ENCODE measurements around the gene NFATC1.

NFATC1 gene

DNA sequence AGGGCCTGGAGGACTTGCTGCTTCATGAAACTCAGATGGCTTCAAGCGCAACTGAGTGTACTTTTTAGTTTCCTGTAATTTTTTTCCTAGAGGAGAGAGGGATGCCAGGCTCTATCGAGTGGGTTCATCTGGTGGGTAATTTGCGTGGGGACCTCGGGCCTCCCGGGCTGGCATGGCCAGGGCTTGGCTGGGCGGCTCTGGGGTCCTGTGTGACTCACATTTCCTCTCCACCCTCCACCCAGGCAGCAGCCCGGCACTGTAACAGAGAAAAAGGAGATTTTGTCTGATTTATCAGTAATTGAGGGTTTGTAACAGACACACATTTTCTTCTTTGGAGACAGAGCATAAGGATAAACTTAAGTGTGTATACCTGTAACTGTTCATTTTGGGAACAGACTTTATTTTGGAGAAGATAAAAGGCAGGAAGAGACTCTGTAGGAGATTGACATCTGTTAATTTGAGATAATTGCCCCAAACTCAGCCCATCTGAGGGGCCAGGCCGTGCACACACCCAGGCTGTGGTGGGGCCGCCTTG, 64.3 kb downstream of the NFATC1 start:
- no peak for DNase-seq

DNA sequence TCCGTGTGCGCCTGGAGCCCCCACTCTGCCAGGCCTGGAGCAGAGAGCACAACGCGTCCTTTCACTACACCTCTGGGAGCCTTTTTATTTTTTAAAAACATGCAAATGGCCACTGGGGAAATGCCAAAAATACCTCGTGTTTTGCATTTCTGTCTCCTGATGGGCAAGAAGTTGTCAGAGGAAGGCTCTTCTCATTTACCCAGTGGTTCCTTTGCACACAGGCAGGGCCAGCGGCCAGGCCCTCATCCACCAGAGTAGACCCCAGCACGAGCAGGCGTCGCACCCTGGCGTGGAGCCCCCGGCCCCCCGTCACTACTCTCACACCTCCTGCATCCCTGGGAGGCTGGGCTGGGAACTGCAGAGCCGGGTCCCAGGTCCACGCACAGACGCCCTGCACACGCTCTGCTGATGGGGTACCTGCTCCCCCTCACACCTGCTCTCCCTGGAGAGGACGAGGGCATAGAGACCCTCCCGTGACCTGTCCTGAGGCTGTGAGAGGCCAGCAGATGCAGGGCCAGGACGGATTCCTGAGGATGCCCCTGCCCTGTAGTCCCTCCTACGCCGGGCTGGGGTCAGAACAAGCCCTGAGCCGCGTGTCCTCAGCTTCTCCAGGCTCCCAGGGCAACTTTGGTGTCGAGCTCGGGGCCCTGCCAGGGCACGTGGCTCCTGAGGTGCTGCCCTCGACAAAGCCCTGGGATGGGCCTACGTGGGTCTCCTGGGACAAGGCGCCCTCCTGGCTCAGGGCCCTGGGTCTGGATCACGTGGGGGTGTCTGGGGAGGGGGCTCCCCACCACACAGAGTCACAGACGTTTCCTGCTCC, 65.0 kb downstream of the NFATC1 start:
- no peak for DNase-seq

DNA sequence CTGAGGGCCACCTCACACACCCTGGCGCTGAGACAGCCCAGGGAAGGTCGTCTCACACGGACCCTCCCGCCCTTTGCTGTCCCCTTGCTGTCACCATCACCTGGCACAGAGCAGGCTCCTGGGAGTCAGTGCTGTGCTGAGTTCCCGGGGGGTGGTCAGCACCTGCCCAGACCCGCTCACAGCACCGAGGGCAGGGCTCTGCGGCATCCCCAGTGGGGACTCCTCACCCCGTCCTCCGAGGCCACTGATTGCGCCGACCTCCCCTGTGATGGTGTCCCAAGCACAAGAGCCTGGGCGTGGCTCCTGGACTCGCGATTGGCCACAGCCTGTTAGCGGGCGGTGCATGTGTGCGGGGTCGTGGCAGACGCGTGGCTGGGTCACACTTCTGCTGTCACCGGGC, 65.9 kb downstream of the NFATC1 start:
- DNase-seq: no peak

DNA sequence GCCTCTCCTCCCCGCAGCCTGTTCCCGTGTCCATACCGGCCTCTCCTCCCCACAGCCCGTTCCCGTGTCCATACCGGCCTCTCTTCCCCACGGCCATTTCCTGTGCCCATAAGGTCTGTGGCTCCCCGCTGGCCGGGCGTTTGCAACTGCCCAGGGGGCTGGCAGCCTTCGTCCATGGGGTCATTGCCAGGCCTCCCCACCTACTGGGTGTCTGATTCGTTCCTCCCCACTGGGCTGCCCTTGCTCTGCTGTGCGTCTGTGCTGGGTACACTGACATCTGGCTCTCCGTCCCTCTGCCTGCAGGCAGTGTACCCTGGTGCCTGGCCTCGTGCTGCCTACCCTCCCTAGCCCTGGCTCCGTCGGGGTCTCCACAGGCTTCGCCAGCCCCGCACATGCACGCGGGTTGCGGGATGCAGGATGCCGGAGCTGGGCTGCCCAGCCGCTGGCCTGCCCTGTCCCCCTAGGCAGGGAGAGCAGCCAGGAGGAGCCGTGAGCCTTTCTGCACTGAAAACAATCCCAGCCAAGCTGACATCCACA, 67.8 kb downstream of the NFATC1 start:
- DNase-seq: no peak

DNA sequence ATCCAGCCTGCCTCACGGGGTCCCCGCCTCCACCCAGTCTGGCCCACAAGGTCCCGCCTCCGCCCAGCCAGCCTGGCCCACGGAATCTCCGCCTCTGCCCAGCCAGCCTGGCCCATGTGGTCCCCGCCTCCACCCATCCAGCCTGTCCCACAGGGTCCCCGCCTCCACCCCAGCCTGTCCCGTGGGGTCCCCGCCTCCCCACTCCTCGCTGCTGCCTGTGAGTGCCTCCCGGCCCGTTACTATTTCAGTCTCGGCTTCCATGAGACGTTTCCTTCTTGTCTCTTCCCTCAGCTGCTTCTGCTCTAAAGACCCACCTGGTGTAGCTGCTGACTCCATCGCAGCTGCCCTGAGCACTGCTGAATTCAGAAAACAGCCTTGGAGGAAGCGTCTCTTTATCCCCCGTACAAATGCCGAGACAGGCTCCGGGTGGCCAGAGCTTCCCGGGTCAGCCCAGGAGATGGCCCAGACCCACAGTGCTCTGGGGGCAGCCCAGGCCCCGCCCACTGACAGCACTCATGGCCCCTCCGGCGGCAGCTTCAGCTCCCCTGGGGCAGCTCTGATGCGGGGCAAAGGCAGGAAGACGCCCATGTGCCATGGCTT, 69.8 kb downstream of the NFATC1 start:
- DNase-seq: no peak

DNA sequence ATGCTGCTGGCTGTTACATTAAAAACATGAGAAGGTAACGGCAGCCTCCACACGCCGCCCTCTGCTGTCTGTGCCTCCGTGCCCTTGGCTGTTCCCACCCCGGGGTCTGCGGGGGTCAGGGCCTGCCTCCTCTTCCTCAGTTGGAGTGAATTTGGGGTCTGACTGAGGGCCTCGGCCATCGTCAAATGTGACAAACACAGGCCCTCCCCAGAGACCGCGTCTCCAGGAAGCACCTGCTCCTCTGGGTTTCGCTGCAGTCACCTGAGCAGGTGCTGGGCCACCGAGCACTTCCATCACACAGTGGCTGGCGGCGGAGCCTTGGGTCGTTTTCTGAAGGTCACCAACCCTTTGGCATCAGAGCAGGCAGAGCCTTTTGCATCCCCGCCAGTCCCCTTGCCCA, 70.9 kb downstream of the NFATC1 start:
- DNase-seq: no peak

DNA sequence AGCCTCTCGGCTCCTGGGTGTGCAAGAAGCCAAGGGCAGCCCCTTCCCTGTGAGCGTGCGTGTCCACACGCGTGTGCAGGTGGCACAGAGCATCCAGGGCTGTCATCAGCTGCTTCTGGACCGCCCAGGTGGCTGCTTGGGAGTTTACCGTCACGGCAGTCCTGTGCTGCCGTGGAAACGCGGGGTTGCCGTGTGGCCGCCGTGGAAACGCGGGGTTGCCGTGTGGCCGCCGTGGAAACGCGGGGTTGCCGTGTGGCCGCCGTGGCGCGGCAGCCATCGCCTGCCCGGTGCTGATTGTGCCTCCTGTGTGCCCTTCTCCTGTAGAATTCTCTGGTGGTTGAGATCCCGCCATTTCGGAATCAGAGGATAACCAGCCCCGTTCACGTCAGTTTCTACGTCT, 71.4 kb downstream of the NFATC1 start:
- DNase-seq: no peak

DNA sequence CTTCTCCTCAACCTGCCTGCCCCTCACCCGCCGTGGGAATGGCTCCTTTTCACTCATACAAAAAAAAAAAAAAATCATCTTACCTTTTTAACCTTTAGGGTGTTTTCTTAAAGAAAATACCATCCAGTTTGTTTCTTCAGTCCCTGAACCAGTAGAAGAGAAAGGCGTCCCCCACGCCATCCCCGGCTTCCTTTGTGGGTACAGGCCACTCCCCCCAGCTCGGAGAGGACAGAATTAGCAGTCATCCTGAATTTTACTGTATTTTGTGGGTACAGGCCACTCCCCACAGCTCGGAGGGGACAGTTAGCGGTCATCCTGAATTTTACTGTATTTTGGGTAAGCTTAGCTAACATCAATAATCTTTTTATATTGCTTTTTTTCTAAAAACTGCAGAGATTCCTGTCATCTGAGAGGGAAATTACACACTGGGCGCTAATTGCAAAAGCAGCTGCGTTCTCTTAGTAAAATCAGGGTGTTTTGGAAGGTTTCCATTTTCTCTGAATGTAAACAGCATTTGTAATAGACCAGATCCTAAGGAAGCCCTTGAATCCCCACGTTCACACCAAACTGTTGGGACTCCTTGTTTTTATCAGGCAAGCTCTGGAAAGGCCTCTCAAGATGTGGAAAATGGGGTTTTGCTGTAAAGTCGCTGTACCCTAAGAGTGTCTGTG, 72.5 kb downstream of the NFATC1 start:
- DNase-seq: no peak

DNA sequence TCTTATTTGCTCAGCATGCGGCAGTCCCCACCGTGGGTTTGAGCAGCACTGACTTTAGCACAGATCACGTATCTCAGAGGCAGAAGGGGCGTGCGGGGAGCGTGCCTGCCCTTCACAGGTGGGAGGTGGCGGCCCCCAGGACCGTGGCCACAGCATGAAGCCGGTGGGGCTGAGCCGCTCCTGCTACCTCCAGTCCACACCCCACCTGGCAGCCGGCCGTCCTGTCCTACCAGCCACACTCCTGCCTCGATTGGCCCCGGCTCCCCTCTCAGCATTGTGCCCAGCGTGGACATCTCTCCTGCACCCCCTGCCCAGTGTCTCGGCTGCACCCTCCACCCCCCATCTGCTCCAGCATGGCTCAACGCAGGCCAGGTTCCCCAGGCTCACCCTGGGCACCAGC, 73.6 kb downstream of the NFATC1 start:
- DNase-seq: no peak

DNA sequence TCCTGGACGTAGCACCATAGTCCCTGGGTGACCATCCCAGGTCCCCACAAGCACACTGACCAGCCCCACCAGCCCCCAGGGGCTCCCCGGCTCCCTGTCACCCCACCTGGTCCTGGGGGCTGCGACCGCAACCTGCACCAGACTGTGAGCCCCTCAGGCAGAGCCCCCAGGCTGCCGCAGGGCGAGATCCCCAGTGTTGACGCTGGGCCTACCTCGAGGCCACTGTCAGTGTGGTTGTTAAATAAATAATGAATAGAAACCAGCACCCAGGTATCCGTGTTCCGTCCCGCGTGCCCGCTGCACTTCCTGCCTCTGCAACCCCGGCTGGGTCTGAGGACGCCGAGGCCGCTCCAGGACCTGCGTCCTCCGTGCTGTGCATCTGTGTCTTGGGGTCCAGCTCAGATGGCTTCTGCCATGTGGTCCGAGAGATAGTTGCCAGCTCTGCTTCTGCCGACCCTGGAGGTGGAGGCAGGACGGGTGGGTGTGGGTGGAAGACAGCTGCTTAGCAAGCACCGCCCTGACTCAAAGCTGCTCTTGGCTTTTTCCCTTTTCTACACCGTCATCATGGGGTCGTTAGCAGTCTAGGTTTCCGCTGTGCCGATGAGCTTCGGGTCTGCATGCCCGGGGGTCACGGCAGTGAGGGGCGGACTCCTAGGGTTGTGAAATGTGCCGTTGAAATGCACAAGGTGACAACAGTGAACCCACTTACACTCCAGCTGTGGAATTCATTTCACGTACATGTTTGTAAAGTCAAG, 74.2 kb downstream of the NFATC1 start:
- DNase-seq: no peak

DNA sequence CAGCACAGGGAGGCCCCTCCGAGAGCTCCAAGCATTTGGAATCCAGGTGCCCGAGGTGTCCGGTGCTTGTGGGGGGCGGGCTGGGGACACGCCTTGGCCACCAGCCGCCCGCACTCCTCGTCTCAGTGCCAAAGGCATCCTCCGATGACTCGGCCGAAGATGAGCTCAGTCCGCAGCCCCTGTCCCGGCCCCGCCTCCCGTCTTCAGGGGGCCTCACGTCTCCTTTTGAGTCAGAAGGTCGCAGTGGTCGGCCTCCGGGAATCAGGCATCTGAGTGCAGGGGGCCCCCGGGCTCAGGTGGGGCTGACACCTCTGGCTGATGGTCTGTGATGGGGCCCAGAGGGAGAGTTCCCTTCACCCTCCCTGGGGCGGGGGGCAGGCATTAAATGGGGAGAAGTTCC, 74.8 kb downstream of the NFATC1 start:
- no peak for DNase-seq

DNA sequence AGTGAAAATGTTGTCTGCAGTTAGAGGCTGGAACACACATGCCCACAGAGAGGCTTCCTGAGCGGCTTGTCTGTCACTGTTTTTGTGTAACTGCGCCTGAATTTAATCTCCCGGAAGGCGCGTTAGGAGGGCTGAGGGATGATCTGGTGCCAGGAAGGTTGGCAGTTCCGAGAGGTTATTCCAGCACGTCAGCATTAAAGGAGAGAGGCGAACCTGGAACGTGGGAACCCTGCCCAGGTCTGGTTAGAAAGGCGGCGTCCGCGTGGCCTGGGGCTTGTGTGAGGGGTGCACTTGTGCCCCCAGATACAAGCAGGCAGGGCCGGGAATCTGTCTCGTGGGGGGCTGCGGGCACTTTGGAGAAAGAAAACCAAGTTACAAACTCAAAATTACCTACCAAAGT, 75.3 kb downstream of the NFATC1 start:
- DNase-seq: no peak

DNA sequence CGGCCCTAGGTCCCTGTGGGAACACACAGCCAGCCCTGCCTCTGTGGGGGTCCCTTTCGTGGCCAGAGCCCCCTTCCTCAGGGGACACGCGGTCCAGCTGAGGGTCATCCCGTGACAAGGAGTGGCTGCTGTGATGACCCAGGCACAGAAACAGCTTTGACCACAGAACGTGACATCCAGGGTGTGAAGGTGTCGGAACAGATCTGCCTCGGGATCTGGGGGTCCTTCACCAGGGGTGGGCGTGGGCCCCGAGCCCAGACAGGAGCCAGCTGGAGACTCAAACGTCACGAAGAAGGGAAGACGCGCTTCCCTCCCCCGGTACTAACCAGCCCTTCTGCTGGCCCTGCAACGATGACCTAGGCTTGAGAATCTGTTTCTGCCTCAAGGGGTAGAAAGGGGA, 75.9 kb downstream of the NFATC1 start:
- DNase-seq: no peak

DNA sequence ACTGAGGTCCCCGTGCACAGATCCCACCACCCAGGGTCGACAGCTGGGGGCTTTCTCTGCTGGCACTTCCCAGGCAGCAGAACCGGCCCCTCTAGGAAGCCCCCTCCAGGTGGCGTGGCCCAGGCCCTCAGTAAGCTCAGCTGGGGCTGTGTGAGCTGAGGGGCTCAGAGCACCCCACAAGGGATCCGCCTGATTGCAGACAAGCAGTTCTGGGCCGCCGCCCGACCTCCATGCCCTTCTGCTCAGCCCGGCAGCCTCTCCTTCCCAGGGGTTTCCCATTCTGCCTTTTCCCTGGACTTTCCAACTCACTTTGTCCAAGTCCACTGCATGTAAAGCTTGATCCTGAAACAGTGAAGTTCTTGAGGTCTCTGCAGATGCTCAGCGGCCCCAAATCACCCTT, 76.4 kb downstream of the NFATC1 start:
- no peak for DNase-seq

DNA sequence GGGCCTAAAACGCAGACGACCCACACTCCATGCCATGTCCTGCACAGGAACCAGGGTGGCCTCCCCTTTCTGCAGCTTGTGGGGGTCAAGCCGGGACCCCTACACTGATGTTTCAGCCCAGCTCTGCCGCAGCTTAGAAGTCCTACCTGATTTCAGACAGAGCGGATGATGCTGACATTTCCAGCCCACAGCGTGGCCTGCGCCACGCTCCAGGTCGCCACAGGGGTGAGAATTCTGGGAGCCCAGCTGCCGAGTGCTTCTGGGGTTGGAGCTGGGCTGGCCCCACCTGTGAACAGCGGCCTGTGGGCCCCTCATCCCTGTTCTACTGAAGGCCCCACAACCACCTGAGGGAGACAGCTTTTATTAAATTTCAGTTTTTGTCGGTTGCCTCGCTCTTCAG, 77.2 kb downstream of the NFATC1 start:
- DNase-seq: no peak

DNA sequence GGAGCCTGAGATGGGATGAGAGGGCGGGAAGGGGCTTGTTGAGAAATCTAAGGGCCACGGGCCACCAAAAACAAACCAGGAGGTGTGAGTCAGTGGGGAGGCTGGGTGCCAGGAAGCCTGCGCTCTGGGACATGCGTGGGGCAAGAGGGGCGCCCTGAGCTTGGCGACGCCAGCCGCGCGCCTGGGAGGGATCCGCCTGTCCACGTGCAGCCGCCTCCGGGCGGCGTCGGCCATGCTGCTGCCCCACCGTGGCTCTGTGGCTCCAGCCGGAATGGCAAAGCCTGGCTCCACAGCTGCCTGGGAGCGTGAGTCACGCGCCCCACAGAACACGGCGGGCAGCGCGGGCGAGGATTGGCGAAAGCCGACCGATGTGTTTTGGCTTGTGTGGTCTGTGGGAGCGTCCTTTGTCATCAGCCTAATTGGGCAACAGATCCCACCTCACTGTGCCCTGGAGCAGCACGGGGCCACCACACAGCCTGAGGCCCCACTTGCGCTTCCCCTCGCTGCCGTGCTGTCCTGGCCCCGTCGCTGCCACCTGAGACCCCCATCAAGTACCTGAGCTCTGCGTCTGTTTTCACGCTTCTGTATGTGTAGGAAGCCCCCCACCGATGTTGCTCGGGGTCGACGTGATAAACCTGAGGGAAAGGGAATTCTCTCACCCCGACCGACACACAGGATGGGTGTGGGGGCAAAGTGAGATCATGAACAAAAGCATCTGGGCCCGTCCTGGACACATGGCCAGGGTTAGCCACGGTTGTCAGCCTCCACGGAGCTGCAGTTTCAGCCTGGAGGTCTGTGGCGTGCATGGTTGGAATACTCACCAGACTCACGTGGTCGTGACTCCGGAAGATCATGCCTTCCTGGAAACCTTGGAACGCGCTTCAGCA, 80.5 kb downstream of the NFATC1 start:
- DNase-seq: no peak

DNA sequence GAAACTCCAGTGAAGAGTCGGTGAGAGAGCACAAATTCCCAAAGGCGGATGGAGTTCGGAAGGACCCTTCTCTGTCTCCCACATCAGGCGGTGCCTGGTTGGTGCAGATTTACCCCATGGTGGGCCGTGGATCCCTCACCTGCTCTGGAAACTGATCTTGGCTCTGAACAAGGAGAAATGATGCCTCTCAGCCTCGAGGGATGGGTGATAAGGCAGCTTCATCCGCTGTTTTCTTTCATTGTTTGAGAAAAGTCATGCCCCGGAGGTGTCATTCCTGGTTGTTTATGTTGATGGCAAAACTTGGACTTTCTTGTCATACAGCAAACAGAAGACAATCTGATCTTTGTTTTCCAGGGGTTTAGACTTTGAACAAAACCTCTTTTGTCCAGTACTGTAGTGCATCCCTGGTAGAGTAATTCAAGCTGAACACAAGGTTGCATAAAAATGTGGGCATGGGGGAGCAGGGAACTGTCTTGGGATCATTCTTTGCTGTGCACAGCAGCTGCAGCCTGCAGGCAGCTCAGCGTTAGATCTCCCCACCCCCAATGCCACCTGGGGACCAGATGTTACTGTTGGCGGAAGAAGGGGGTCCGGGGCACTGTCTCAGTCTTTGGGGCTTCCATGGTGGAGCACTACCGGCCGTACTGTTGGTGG, 81.3 kb downstream of the NFATC1 start:
- no peak for DNase-seq

DNA sequence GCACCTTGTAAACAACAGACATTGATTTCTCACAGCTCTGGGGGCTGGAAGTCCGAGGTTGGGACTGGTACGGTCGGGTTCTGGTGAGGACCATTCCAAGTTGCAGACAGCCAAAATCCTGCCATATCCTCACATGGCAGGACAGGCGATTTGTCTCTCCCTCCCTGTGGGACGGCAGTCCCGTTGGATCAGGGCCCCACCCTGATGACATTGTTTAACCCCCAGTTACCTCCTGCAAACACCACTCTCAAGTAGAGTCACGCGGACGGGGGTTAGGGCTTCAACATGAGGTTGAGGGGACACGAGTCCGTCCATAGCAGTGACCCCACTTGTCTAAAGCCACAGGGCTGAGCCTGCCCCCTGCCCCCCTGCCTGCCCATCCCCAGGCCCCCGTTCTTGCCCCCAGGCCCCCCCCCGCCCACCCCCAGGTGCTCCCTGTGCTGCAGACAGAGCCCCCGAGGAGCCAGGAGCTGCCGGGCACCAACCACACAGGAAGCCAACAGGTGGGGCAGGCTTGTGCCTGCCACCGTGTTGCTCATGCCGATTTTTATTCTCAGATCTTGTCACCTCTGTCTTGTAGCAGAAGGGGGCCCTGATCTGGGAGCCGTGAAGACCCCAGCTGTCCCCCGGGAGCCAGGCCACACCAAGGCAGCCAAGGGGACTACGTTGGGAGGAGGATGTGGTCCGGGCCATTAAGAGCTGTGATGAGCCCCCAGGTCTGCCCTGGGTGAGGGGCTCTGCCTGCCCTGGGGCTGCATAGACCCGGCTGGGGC, 82.2 kb downstream of the NFATC1 start:
- DNase-seq: no peak

DNA sequence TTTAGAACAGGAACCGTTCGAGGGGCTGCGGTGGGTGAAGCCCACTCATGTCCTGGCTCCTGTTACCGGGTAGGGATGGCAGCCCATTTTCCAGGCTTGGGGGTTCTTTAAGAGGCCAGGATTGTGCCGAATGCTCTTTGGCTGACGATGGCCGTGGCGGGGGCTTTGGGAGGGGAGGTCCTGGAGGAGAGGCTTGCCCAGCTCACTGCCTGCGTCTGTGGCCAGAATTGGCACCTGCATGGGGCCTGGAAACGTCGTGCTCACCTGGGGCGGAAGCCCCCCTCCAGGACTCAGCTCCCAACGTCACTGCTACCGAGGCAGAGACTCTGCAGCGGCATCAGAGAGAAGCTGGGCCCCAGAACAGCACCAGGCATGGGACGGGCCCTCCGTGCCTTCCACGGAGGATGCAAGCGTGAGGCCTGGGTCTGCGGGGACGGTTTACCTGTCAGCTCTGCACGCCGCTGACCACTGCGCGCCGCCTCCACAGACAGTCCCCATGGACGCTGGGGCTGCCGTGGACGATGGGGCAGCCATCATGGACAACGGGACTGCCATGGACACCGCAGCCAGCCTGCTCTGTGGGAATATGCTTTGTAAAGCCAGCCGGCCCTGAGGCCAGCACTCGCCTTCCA, 82.9 kb downstream of the NFATC1 start:
- DNase-seq: no peak

Data from SW 1271 (cell line).